ENCODE measurements around the gene ATG4D.
A peak's percentile ranks its signal among the peaks of the same experiment; 100 is the strongest.
"Not testable (repeated sequence)": the region's sequence is repeated elsewhere in the genome, so short reads cannot be mapped to it uniquely, and the experiment has no call there.

The ATG4D gene

GRCh38 chr19:10519421-10519820 is 24.3 kb upstream of the ATG4D start:
- DNase-seq (no peak), ATAC-seq (no peak)

- ATAC-seq (no peak), DNase-seq (no peak)
These were observed 22.9 kb upstream of the ATG4D start for GRCh38 chr19:10520652-10521318.

- no peak for DNase-seq
These were observed 22.1 kb upstream of the ATG4D start for GRCh38 chr19:10521461-10522171.

GRCh38 chr19:10523135-10523636 is 20.5 kb upstream of the ATG4D start:
- no peak for DNase-seq
- ATAC-seq, result peak; percentile 7

More at GRCh38 chr19:10521461-10522171, 22.1 kb upstream of the ATG4D start:
- no peak for ATAC-seq

- ATAC-seq, result no peak
These were observed 18.1 kb upstream of the ATG4D start for GRCh38 chr19:10525636-10526035.

GRCh38 chr19:10526887-10527286 is 16.8 kb upstream of the ATG4D start:
- DNase-seq, ATAC-seq: not testable (repeated sequence)

More at GRCh38 chr19:10525636-10526035, 18.1 kb upstream of the ATG4D start:
- DNase-seq, result no peak

- DNase-seq (no peak), ATAC-seq (peak; percentile 32)
These were observed 11.2 kb upstream of the ATG4D start for GRCh38 chr19:10532457-10532856.

- DNase-seq, result no peak
- ATAC-seq, result no peak
These were observed 9.9 kb upstream of the ATG4D start for GRCh38 chr19:10533646-10534386.

GRCh38 chr19:10535613-10536012 is 8.1 kb upstream of the ATG4D start:
- no peak for ATAC-seq
- no peak for DNase-seq

GRCh38 chr19:10537668-10538067 is 6.0 kb upstream of the ATG4D start:
- DNase-seq (no peak), ATAC-seq (no peak)

- no peak for ATAC-seq
- DNase-seq, result no peak
These were observed 5.3 kb upstream of the ATG4D start for GRCh38 chr19:10538204-10538983.

- ATAC-seq, DNase-seq: not testable (repeated sequence)
These were observed 4.7 kb upstream of the ATG4D start for GRCh38 chr19:10539016-10539415.

- no peak for DNase-seq
- ATAC-seq, result no peak
These were observed 665 bp upstream of the ATG4D start for GRCh38 chr19:10543059-10543419.

- DNase-seq, result peak; percentile 45
- ATAC-seq, result no peak
These were observed 593 bp downstream of the ATG4D start for GRCh38 chr19:10544242-10544752.

- peak; percentile 27 for DNase-seq
- no peak for ATAC-seq
These were observed 1.1 kb downstream of the ATG4D start for GRCh38 chr19:10544753-10545251.

GRCh38 chr19:10546817-10547216 is 3.1 kb downstream of the ATG4D start:
- DNase-seq, result no peak
- no peak for ATAC-seq

GRCh38 chr19:10548746-10549276 is 5.1 kb downstream of the ATG4D start:
- no peak for ATAC-seq
- no peak for DNase-seq

GRCh38 chr19:10549733-10550132 is 6.0 kb downstream of the ATG4D start:
- ATAC-seq (no peak), DNase-seq (no peak)

GRCh38 chr19:10550336-10550735 is 6.6 kb downstream of the ATG4D start:
- DNase-seq (no peak), ATAC-seq (no peak)

GRCh38 chr19:10551006-10551405 is 7.3 kb downstream of the ATG4D start:
- ATAC-seq, DNase-seq: not testable (repeated sequence)

- ATAC-seq (no peak), DNase-seq (peak; percentile 61)
These were observed 8.1 kb downstream of the ATG4D start for GRCh38 chr19:10551698-10552301.
